Bronchial epithelial cell (primary cell): ENCODE data around the gene C19orf44. TPM values are rescaled to one million over a fixed set of nuclear protein-coding genes. Genes with fewer than 3 reads are reported as not detected.
"Not testable (repeated sequence)": the region's sequence is repeated elsewhere in the genome, so short reads cannot be mapped to it uniquely, and the experiment has no call there.

Source experiments
- DNase-seq: peaks from one replicate; pipeline ENCODE4 v3.0.0-alpha.2; 2010; ENCODE audit warnings: low read depth
- FAIRE-seq: peaks from 2 replicates; lab custom pipeline; 2011; peaks lifted over from hg19 to GRCh38; lab: Jason Lieb, UNC
- H3K27me3 ChIP-seq: 2 replicates; pipeline ENCODE4 v1.5.1; 2011; ENCODE audit warnings: low read length; ENCODE audit not compliant: control insufficient read depth, insufficient read depth
- H3K36me3 ChIP-seq: 2 replicates; pipeline ENCODE4 v1.5.1; 2011; ENCODE audit warnings: low read length; ENCODE audit not compliant: control insufficient read depth, insufficient read depth
- H3K4me3 ChIP-seq: 2 replicates; pipeline ENCODE4 v1.5.1; 2011; ENCODE audit warnings: mild to moderate bottlenecking, low read depth, low read length, control low read depth
- total RNA-seq: library from RNA; depleted of rRNA; stranded (reverse); fragments of >200 nt; gene quantifications from 2 replicates; pipeline ENCODE4 v1.2.1, GENCODE V29; 2014
- TF ChIP-seq, protein P1 (sequence below): IDR thresholded peaks from 2 replicates; pipeline ENCODE4 v1.5.1; 2011; ENCODE audit warnings: mild to moderate bottlenecking, moderate library complexity, low read length, control low read depth, inconsistent platforms; ENCODE audit not compliant: insufficient read depth, severe bottlenecking

Gene C19orf44
- total RNA-seq, 1 donor from 2014 or later, result 1.1 TPM

DNA sequence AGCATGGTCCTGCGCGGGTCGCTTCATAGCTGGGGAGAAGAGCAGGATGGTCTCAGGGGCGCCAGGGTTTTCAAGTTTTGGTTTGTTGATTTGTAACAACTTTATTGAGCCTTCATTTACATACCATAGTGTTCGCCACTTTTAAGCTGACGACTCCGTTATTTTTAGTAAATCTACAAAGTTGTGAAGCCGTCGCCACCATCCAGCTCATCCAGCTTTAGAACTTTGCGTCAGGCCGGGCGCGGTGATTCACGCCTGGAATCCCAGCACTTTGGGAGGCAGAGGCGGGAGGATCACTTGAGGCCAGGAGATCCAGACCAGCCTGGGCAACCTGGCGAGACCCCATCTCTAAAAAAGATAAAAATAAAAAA is 404 bp downstream of the C19orf44 start:
- H3K27me3 ChIP-seq, result no peaks in the 10 kb centered on the region
- FAIRE-seq (no peak), DNase-seq (peak; percentile 43)
- TF ChIP-seq, protein P1, sequence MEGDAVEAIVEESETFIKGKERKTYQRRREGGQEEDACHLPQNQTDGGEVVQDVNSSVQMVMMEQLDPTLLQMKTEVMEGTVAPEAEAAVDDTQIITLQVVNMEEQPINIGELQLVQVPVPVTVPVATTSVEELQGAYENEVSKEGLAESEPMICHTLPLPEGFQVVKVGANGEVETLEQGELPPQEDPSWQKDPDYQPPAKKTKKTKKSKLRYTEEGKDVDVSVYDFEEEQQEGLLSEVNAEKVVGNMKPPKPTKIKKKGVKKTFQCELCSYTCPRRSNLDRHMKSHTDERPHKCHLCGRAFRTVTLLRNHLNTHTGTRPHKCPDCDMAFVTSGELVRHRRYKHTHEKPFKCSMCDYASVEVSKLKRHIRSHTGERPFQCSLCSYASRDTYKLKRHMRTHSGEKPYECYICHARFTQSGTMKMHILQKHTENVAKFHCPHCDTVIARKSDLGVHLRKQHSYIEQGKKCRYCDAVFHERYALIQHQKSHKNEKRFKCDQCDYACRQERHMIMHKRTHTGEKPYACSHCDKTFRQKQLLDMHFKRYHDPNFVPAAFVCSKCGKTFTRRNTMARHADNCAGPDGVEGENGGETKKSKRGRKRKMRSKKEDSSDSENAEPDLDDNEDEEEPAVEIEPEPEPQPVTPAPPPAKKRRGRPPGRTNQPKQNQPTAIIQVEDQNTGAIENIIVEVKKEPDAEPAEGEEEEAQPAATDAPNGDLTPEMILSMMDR, result no peak
- no peaks in the 10 kb centered on the region for H3K36me3 ChIP-seq
- peak overlapping the region; percentile 91 for H3K4me3 ChIP-seq

DNA sequence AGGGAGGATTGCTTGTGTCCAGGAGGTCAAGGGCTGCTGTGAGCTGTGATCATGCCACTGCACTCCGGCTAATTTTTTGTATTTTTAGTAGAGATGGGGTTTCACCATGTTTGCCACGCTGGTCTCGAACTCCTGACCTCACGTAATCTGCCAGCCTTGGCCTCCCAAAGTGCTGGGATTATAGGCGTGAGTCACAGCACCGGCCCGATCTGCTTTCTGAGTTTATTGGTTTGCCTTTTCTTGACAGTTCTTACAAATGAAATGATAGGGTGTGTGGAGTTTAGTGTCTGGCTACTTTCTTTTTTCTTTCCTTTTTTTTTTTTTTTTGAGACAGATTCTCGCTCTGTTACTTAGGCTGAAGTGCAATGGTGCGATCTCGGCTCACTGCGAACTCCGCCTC is 848 bp downstream of the C19orf44 start:
- TF ChIP-seq, protein P1, result no peak
- DNase-seq (no peak), FAIRE-seq (no peak)
- no peaks in the 10 kb centered on the region for H3K36me3 ChIP-seq
- no peaks in the 10 kb centered on the region for H3K27me3 ChIP-seq
- H3K4me3 ChIP-seq, result no peak overlapping the region

DNA sequence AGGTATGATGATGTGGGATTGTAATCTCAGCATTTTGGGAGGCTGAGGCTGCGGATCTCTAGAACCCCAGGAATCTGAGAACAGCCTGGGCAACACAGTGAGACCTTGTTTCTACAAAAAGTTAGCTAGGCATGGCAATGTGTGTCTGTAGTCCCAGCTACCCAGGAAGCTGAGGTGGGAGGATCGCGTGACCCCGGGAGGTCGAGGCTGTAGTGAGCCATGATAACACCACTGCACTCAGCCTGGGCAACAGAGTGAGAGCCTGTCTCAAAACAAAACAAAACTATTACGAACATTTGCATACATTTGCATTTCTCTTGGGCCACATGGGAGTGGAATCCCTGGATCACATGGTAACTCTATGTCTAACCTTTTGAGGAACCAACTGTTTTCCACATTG is 1.6 kb downstream of the C19orf44 start:
- Histone ChIP-seq H3K27me3 (no peaks in the 10 kb centered on the region), H3K4me3 (no peak overlapping the region)

DNA sequence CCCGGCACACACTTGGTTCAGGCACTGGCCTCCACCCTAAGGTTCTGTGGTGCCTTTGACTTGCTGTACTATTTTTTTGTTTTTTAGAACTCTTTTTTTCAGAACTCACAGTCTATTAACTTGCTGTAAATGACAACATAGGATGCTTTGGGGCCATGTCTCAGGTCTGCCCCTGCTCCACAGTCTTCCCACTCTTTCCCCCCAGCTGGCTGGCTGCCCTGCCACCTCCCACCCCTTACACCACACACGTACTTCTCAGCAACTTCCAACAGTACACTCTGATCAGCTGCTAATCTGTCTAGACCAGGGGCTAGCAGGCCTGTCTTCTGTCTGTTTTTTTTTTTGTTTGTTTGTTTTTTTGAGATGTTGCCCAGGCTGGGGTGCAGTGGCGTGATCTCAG is 8.1 kb downstream of the C19orf44 start:
- TF ChIP-seq, protein P1, result no peak
- Histone ChIP-seq H3K36me3 (no peaks in the 10 kb centered on the region), H3K4me3 (no peak overlapping the region), H3K27me3 (no peaks in the 10 kb centered on the region)
- DNase-seq (no peak), FAIRE-seq (no peak)

More for the DNA sequence above, 1.6 kb downstream of the C19orf44 start:
- DNase-seq, result no peak
- TF ChIP-seq, protein P1, result no peak
- H3K36me3 ChIP-seq, result no peaks in the 10 kb centered on the region
- FAIRE-seq, result no peak

DNA sequence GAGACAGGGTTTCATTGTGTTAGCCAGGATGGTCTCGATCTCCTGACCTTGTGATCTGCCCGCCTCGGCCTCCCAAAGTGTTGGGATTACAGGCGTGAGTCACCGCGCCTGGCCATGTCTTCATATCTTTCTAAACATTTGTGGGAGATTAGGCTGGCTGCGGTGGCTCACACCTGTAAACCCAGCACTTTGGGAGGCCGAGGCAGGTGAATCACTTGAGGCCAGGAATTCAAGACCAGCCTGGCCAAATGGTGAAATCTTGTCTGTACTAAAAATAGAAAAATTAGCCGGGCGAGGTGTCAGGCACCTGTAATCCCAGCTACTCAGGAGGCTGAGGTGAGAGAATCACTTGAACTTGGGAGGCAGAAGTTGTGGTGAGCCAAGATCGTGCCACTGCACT is 10.0 kb downstream of the C19orf44 start:
- FAIRE-seq, H3K36me3 ChIP-seq, DNase-seq, H3K4me3 ChIP-seq, H3K27me3 ChIP-seq: not testable (repeated sequence)

DNA sequence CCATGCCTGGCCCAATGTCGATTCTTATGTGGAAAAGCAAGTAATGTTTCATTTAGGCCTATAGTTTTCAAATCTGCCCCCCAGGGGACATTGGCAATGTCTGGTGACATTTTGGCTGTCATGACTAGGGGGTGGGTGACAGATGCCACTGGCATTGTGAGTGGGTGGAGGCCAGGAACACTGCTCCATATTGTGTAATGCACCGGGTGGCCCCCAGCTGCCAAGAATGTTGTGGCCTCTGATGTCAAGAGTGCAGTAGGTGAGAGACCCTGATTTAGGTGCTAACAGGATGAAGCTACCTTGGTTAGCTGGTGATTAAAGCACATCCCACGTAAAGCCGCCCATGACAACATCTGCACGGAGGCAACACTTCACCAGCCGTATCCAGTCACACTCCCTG is 10.8 kb downstream of the C19orf44 start:
- H3K36me3 ChIP-seq, result peaks cover 1% of the 10 kb centered on the region

More for the DNA sequence above, 10.8 kb downstream of the C19orf44 start:
- H3K4me3 ChIP-seq, result no peak overlapping the region
- TF ChIP-seq, protein P1, result no peak
- DNase-seq (no peak), FAIRE-seq (no peak)
- no peaks in the 10 kb centered on the region for H3K27me3 ChIP-seq
